UCSD-AML1 (cell line): ENCODE data around the gene MSI1.
"Not testable (repeated sequence)": the region's sequence is repeated elsewhere in the genome, so short reads cannot be mapped to it uniquely, and the experiment has no call there.

ENCODE experiments used
- DNase-seq: peaks from one replicate; lab custom pipeline; 2025; ENCODE audit not compliant: unreplicated experiment; lab: John Stamatoyannopoulos, UW

MSI1 gene

GRCh38 chr12:120358412-120359100, 10.4 kb downstream of the MSI1 start:
- DNase-seq = no peak

- DNase-seq = no peak
These were observed 11.9 kb downstream of the MSI1 start for GRCh38 chr12:120357104-120357503.

- DNase-seq = peak; percentile 69
These were observed 12.4 kb downstream of the MSI1 start for GRCh38 chr12:120356567-120357030.

GRCh38 chr12:120353556-120354317, 15.2 kb downstream of the MSI1 start:
- no peak for DNase-seq

GRCh38 chr12:120353136-120353535, 15.8 kb downstream of the MSI1 start:
- no peak for DNase-seq

- no peak for DNase-seq
These were observed 16.8 kb downstream of the MSI1 start for GRCh38 chr12:120352117-120352516.

GRCh38 chr12:120350576-120351350, 18.2 kb downstream of the MSI1 start:
- no peak for DNase-seq

GRCh38 chr12:120347766-120348165, 21.2 kb downstream of the MSI1 start:
- no peak for DNase-seq

GRCh38 chr12:120346681-120347080, 22.3 kb downstream of the MSI1 start:
- DNase-seq = no peak

- DNase-seq = no peak
These were observed 22.9 kb downstream of the MSI1 start for GRCh38 chr12:120346031-120346430.

- no peak for DNase-seq
These were observed 25.3 kb downstream of the MSI1 start for GRCh38 chr12:120343692-120344091.

- DNase-seq = no peak
These were observed 25.9 kb downstream of the MSI1 start for GRCh38 chr12:120343039-120343537.

GRCh38 chr12:120342175-120343038, 26.6 kb downstream of the MSI1 start:
- no peak for DNase-seq

GRCh38 chr12:120339256-120339655, 29.7 kb downstream of the MSI1 start:
- no peak for DNase-seq

GRCh38 chr12:120337730-120338129, 31.2 kb downstream of the MSI1 start:
- no peak for DNase-seq

GRCh38 chr12:120336392-120336791, 32.6 kb downstream of the MSI1 start:
- DNase-seq = not testable (repeated sequence)

GRCh38 chr12:120335447-120335846, 33.5 kb downstream of the MSI1 start:
- DNase-seq = peak; percentile 25

GRCh38 chr12:120332523-120332922, 36.4 kb downstream of the MSI1 start:
- DNase-seq = no peak

GRCh38 chr12:120332041-120332440, 36.9 kb downstream of the MSI1 start:
- no peak for DNase-seq

GRCh38 chr12:120331390-120331789, 37.6 kb downstream of the MSI1 start:
- DNase-seq = no peak
